ENCODE data around the gene FBXO40.
"Not testable (repeated sequence)": the region's sequence is repeated elsewhere in the genome, so short reads cannot be mapped to it uniquely, and the experiment has no call there.

- TF ChIP-seq, protein P1, sequence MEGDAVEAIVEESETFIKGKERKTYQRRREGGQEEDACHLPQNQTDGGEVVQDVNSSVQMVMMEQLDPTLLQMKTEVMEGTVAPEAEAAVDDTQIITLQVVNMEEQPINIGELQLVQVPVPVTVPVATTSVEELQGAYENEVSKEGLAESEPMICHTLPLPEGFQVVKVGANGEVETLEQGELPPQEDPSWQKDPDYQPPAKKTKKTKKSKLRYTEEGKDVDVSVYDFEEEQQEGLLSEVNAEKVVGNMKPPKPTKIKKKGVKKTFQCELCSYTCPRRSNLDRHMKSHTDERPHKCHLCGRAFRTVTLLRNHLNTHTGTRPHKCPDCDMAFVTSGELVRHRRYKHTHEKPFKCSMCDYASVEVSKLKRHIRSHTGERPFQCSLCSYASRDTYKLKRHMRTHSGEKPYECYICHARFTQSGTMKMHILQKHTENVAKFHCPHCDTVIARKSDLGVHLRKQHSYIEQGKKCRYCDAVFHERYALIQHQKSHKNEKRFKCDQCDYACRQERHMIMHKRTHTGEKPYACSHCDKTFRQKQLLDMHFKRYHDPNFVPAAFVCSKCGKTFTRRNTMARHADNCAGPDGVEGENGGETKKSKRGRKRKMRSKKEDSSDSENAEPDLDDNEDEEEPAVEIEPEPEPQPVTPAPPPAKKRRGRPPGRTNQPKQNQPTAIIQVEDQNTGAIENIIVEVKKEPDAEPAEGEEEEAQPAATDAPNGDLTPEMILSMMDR (conservative IDR thresholded peaks at IDR 0.05), result not testable (repeated sequence)
- TF ChIP-seq EZH2 (IDR thresholded peaks at IDR 0.05; ENCODE audit: low read depth), result not testable (repeated sequence)
These were observed 627 bp downstream of the FBXO40 start for GRCh38 chr3:121593806-121594205.
